Measurements from ENCODE around the gene FARS2. TPM values are rescaled to one million over a fixed set of nuclear protein-coding genes. Genes with fewer than 3 reads are reported as not detected.

FARS2 gene
- total RNA-seq, 1 experiment from 2014 or later = 15.0 TPM

DNA sequence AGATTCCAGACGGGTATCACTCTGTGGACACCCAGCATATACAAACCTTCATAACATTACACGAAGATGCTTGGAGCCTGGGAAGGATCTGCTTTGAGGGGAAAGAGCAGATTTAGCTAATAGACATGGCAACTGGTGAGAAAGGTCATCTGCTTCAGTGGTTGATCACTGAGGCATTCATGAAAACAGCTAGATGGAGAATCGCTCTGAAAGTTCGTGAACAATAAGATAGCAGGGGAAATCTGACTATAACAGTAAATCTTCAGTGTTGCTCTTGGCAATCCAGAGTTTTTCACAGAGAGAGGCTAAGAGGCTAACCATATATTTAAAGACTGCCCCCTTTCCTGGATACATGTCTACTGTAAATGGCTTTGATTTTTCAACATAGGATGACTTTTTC is 245.3 kb downstream of the FARS2 start:
- H3K27ac Mint-ChIP-seq = no peak overlapping the region
- TF ChIP-seq NR3C1 (CRISPR knock-in tag; conservative IDR thresholded peaks at IDR 0.05; ENCODE audit: low read depth) (no peak), ZNF317 (CRISPR knock-in tag; IDR thresholded peaks at IDR 0.05; ENCODE audit: borderline replicate concordance, low read depth) (no peak), FOXP1 (CRISPR knock-in tag; IDR thresholded peaks at IDR 0.05; ENCODE audit: borderline replicate concordance) (no peak)
- H3K4me1 Mint-ChIP-seq = peaks cover 31% of the 10 kb centered on the region
- H3K4me3 Mint-ChIP-seq = no peak overlapping the region
- DNase-seq (ENCODE audit: low spot score) (no peak), ATAC-seq (no peak)
- H3K9me3 Mint-ChIP-seq = peaks cover 19% of the 10 kb centered on the region
- ChIA-PET POLR2A (no interaction called here), CTCF (interaction anchor here (2.1 kb wide), 1 partner anchor 35 kb away, joined by 8 read pairs; no protein-coding TSS in a partner anchor)
- H3K27me3 Mint-ChIP-seq (ENCODE audit: low read depth) = no peaks in the 10 kb centered on the region; the same call in 1 of the 2 replicates
- H3K36me3 Mint-ChIP-seq = peaks cover 20% of the 10 kb centered on the region

DNA sequence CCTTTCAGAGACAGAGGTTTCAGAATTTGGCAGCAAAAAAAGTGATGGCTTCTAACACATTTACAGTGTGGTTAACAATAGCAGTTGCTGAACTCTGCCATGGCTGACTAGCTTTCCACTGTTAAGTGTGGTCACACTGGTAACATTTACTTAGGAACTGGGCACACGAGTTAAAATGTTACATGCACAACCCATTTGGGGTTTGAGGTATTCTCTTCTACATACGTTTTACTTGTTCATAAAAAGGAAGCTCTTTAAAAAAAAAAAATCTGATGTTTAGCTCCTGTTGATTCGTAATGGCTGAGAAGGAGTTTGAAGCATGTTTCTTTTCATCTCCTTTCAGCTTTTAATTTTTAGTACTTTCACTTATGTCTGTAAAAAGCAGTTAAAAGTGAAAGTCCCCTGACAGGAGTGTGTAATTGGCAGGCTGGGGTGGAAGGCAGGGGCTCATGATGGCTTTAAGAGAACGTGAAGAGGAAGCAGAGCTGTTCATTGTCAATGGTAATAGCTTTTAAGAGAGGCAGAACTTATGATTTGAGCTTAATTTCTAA is 245.9 kb downstream of the FARS2 start:
- Mint-ChIP-seq H3K27me3 (ENCODE audit: low read depth) (no peaks in the 10 kb centered on the region; the same call in 1 of the 2 replicates), H3K9me3 (peaks cover 19% of the 10 kb centered on the region), H3K4me3 (no peak overlapping the region), H3K4me1 (peaks cover 32% of the 10 kb centered on the region), H3K36me3 (peaks cover 20% of the 10 kb centered on the region), H3K27ac (no peak overlapping the region)
- DNase-seq (ENCODE audit: low spot score) = no peak
- POLR2A ChIA-PET = no interaction called here
- CTCF ChIA-PET = interaction anchor here (1.2 to 2.1 kb wide), 2 partner anchors 36 to 84 kb away, joined by 3 to 8 read pairs; no protein-coding TSS in a partner anchor
- TF ChIP-seq, protein P1, sequence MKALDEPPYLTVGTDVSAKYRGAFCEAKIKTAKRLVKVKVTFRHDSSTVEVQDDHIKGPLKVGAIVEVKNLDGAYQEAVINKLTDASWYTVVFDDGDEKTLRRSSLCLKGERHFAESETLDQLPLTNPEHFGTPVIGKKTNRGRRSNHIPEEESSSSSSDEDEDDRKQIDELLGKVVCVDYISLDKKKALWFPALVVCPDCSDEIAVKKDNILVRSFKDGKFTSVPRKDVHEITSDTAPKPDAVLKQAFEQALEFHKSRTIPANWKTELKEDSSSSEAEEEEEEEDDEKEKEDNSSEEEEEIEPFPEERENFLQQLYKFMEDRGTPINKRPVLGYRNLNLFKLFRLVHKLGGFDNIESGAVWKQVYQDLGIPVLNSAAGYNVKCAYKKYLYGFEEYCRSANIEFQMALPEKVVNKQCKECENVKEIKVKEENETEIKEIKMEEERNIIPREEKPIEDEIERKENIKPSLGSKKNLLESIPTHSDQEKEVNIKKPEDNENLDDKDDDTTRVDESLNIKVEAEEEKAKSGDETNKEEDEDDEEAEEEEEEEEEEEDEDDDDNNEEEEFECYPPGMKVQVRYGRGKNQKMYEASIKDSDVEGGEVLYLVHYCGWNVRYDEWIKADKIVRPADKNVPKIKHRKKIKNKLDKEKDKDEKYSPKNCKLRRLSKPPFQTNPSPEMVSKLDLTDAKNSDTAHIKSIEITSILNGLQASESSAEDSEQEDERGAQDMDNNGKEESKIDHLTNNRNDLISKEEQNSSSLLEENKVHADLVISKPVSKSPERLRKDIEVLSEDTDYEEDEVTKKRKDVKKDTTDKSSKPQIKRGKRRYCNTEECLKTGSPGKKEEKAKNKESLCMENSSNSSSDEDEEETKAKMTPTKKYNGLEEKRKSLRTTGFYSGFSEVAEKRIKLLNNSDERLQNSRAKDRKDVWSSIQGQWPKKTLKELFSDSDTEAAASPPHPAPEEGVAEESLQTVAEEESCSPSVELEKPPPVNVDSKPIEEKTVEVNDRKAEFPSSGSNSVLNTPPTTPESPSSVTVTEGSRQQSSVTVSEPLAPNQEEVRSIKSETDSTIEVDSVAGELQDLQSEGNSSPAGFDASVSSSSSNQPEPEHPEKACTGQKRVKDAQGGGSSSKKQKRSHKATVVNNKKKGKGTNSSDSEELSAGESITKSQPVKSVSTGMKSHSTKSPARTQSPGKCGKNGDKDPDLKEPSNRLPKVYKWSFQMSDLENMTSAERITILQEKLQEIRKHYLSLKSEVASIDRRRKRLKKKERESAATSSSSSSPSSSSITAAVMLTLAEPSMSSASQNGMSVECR (CRISPR knock-in tag; IDR thresholded peaks at IDR 0.05; ENCODE audit: borderline replicate concordance) = no peak
- TF ChIP-seq SOX15 (CRISPR knock-in tag; IDR thresholded peaks at IDR 0.05) (no peak), JAZF1 (CRISPR knock-in tag; IDR thresholded peaks at IDR 0.05) (no peak), FOXP1 (CRISPR knock-in tag; IDR thresholded peaks at IDR 0.05; ENCODE audit: borderline replicate concordance) (no peak), TEAD4 (CRISPR knock-in tag; IDR thresholded peaks at IDR 0.05) (no peak), CREB1 (CRISPR knock-in tag; IDR thresholded peaks at IDR 0.05) (no peak)
- TF ChIP-seq, protein P2, sequence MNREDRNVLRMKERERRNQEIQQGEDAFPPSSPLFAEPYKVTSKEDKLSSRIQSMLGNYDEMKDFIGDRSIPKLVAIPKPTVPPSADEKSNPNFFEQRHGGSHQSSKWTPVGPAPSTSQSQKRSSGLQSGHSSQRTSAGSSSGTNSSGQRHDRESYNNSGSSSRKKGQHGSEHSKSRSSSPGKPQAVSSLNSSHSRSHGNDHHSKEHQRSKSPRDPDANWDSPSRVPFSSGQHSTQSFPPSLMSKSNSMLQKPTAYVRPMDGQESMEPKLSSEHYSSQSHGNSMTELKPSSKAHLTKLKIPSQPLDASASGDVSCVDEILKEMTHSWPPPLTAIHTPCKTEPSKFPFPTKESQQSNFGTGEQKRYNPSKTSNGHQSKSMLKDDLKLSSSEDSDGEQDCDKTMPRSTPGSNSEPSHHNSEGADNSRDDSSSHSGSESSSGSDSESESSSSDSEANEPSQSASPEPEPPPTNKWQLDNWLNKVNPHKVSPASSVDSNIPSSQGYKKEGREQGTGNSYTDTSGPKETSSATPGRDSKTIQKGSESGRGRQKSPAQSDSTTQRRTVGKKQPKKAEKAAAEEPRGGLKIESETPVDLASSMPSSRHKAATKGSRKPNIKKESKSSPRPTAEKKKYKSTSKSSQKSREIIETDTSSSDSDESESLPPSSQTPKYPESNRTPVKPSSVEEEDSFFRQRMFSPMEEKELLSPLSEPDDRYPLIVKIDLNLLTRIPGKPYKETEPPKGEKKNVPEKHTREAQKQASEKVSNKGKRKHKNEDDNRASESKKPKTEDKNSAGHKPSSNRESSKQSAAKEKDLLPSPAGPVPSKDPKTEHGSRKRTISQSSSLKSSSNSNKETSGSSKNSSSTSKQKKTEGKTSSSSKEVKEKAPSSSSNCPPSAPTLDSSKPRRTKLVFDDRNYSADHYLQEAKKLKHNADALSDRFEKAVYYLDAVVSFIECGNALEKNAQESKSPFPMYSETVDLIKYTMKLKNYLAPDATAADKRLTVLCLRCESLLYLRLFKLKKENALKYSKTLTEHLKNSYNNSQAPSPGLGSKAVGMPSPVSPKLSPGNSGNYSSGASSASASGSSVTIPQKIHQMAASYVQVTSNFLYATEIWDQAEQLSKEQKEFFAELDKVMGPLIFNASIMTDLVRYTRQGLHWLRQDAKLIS (CRISPR knock-in tag; IDR thresholded peaks at IDR 0.05; ENCODE audit: borderline replicate concordance) = no peak
- TF ChIP-seq, protein P3, sequence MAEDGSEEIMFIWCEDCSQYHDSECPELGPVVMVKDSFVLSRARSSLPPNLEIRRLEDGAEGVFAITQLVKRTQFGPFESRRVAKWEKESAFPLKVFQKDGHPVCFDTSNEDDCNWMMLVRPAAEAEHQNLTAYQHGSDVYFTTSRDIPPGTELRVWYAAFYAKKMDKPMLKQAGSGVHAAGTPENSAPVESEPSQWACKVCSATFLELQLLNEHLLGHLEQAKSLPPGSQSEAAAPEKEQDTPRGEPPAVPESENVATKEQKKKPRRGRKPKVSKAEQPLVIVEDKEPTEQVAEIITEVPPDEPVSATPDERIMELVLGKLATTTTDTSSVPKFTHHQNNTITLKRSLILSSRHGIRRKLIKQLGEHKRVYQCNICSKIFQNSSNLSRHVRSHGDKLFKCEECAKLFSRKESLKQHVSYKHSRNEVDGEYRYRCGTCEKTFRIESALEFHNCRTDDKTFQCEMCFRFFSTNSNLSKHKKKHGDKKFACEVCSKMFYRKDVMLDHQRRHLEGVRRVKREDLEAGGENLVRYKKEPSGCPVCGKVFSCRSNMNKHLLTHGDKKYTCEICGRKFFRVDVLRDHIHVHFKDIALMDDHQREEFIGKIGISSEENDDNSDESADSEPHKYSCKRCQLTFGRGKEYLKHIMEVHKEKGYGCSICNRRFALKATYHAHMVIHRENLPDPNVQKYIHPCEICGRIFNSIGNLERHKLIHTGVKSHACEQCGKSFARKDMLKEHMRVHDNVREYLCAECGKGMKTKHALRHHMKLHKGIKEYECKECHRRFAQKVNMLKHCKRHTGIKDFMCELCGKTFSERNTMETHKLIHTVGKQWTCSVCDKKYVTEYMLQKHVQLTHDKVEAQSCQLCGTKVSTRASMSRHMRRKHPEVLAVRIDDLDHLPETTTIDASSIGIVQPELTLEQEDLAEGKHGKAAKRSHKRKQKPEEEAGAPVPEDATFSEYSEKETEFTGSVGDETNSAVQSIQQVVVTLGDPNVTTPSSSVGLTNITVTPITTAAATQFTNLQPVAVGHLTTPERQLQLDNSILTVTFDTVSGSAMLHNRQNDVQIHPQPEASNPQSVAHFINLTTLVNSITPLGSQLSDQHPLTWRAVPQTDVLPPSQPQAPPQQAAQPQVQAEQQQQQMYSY (CRISPR knock-in tag; IDR thresholded peaks at IDR 0.05) = no peak
- TF ChIP-seq, protein P4, sequence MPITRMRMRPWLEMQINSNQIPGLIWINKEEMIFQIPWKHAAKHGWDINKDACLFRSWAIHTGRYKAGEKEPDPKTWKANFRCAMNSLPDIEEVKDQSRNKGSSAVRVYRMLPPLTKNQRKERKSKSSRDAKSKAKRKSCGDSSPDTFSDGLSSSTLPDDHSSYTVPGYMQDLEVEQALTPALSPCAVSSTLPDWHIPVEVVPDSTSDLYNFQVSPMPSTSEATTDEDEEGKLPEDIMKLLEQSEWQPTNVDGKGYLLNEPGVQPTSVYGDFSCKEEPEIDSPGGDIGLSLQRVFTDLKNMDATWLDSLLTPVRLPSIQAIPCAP (CRISPR knock-in tag; IDR thresholded peaks at IDR 0.05) = no peak
- TF ChIP-seq, protein P5, sequence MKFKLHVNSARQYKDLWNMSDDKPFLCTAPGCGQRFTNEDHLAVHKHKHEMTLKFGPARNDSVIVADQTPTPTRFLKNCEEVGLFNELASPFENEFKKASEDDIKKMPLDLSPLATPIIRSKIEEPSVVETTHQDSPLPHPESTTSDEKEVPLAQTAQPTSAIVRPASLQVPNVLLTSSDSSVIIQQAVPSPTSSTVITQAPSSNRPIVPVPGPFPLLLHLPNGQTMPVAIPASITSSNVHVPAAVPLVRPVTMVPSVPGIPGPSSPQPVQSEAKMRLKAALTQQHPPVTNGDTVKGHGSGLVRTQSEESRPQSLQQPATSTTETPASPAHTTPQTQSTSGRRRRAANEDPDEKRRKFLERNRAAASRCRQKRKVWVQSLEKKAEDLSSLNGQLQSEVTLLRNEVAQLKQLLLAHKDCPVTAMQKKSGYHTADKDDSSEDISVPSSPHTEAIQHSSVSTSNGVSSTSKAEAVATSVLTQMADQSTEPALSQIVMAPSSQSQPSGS (CRISPR knock-in tag; IDR thresholded peaks at IDR 0.05; ENCODE audit: borderline replicate concordance, low read depth) = no peak
- TF ChIP-seq, protein P6, sequence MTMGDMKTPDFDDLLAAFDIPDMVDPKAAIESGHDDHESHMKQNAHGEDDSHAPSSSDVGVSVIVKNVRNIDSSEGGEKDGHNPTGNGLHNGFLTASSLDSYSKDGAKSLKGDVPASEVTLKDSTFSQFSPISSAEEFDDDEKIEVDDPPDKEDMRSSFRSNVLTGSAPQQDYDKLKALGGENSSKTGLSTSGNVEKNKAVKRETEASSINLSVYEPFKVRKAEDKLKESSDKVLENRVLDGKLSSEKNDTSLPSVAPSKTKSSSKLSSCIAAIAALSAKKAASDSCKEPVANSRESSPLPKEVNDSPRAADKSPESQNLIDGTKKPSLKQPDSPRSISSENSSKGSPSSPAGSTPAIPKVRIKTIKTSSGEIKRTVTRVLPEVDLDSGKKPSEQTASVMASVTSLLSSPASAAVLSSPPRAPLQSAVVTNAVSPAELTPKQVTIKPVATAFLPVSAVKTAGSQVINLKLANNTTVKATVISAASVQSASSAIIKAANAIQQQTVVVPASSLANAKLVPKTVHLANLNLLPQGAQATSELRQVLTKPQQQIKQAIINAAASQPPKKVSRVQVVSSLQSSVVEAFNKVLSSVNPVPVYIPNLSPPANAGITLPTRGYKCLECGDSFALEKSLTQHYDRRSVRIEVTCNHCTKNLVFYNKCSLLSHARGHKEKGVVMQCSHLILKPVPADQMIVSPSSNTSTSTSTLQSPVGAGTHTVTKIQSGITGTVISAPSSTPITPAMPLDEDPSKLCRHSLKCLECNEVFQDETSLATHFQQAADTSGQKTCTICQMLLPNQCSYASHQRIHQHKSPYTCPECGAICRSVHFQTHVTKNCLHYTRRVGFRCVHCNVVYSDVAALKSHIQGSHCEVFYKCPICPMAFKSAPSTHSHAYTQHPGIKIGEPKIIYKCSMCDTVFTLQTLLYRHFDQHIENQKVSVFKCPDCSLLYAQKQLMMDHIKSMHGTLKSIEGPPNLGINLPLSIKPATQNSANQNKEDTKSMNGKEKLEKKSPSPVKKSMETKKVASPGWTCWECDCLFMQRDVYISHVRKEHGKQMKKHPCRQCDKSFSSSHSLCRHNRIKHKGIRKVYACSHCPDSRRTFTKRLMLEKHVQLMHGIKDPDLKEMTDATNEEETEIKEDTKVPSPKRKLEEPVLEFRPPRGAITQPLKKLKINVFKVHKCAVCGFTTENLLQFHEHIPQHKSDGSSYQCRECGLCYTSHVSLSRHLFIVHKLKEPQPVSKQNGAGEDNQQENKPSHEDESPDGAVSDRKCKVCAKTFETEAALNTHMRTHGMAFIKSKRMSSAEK (CRISPR knock-in tag; IDR thresholded peaks at IDR 0.05; ENCODE audit: borderline replicate concordance) = no peak
- ATAC-seq = no peak

Data from WTC11 (cell line).